ENCODE results near the gene DMBX1.

GRCh38 chr1:46478721-46479485, 10.7 kb upstream of the DMBX1 start:
- TF ChIP-seq POLR2AphosphoS5 (IDR thresholded peaks at IDR 0.05) (no peak), EP300 (IDR thresholded peaks at IDR 0.05) (no peak)
- TF ChIP-seq, protein P1, sequence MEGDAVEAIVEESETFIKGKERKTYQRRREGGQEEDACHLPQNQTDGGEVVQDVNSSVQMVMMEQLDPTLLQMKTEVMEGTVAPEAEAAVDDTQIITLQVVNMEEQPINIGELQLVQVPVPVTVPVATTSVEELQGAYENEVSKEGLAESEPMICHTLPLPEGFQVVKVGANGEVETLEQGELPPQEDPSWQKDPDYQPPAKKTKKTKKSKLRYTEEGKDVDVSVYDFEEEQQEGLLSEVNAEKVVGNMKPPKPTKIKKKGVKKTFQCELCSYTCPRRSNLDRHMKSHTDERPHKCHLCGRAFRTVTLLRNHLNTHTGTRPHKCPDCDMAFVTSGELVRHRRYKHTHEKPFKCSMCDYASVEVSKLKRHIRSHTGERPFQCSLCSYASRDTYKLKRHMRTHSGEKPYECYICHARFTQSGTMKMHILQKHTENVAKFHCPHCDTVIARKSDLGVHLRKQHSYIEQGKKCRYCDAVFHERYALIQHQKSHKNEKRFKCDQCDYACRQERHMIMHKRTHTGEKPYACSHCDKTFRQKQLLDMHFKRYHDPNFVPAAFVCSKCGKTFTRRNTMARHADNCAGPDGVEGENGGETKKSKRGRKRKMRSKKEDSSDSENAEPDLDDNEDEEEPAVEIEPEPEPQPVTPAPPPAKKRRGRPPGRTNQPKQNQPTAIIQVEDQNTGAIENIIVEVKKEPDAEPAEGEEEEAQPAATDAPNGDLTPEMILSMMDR (IDR thresholded peaks at IDR 0.05), result no peak
